Parathyroid adenoma (tissue), 2 donors: ENCODE results near the gene VWA8.
"Not testable (repeated sequence)": the region's sequence is repeated elsewhere in the genome, so short reads cannot be mapped to it uniquely, and the experiment has no call there.

Experiments used
- H2AFZ ChIP-seq: fragments of 300-600 bp; sonication (generic); one replicate; pipeline ENCODE4 v1.7.0; 2017; ENCODE audit warnings: antibody characterized with exemption, mild to moderate bottlenecking
- H3K27ac ChIP-seq: fragments of 300-600 bp; sonication (generic); one replicate; pipeline ENCODE4 v1.7.0; 2017
- H3K27me3 ChIP-seq: fragments of 300-600 bp; sonication (generic); one replicate; pipeline ENCODE4 v1.7.0; 2017; ENCODE audit warnings: low read length; ENCODE audit not compliant: control insufficient read depth, insufficient read depth
- H3K36me3 ChIP-seq: fragments of 300-600 bp; sonication (generic); one replicate; pipeline ENCODE4 v1.7.0; 2017; ENCODE audit warnings: low read length; ENCODE audit not compliant: control insufficient read depth, insufficient read depth
- H3K4me1 ChIP-seq: fragments of 300-600 bp; sonication (generic); one replicate; pipeline ENCODE4 v1.7.0; 2017; ENCODE audit warnings: control low read depth
- H3K4me2 ChIP-seq: fragments of 300-600 bp; sonication (generic); one replicate; pipeline ENCODE4 v1.7.0; 2017; ENCODE audit warnings: low read length
- H3K4me3 ChIP-seq: fragments of 300-600 bp; sonication (generic); one replicate; pipeline ENCODE4 v1.7.0; 2017; ENCODE audit warnings: low read depth, low read length
- H3K79me2 ChIP-seq: fragments of 300-600 bp; sonication (generic); one replicate; pipeline ENCODE4 v1.7.0; 2017; ENCODE audit warnings: control low read depth
- H3K9ac ChIP-seq: fragments of 300-600 bp; sonication (generic); one replicate; pipeline ENCODE4 v1.7.0; 2017; ENCODE audit warnings: mild to moderate bottlenecking
- H3K9me3 ChIP-seq: fragments of 300-600 bp; sonication (generic); one replicate; pipeline ENCODE4 v1.7.0; 2017; ENCODE audit warnings: low read length; ENCODE audit not compliant: control insufficient read depth
- CTCF ChIP-seq: fragments of 300-600 bp; sonication (generic); IDR thresholded peaks from one replicate; pipeline ENCODE4 v1.7.0; 2017; ENCODE audit warnings: antibody characterized with exemption, mild to moderate bottlenecking
- donor health status: primary hyperparathyroidism.

VWA8 gene

GRCh38 chr13:41891119-41891518 is 69.8 kb downstream of the VWA8 start:
- Histone ChIP-seq H3K4me2 (no peak overlapping the region), H3K9me3 (no peaks in the 10 kb centered on the region), H3K27me3 (no peaks in the 10 kb centered on the region), H3K79me2 (no peaks in the 10 kb centered on the region), H3K27ac (no peak overlapping the region), H3K36me3 (no peaks in the 10 kb centered on the region), H2AFZ (no peak overlapping the region), H3K9ac (no peak overlapping the region), H3K4me1 (no peaks in the 10 kb centered on the region), H3K4me3 (no peak overlapping the region)
- no peak for TF ChIP-seq CTCF

GRCh38 chr13:41883147-41883546 is 77.8 kb downstream of the VWA8 start:
- Histone ChIP-seq H3K9me3 (no peaks in the 10 kb centered on the region), H3K27ac (no peak overlapping the region), H3K9ac (no peak overlapping the region), H3K4me3 (no peak overlapping the region), H3K4me1 (no peaks in the 10 kb centered on the region), H2AFZ (no peak overlapping the region), H3K79me2 (no peaks in the 10 kb centered on the region), H3K4me2 (no peak overlapping the region), H3K27me3 (no peaks in the 10 kb centered on the region), H3K36me3 (no peaks in the 10 kb centered on the region)
- no peak for TF ChIP-seq CTCF

GRCh38 chr13:41881890-41882289 is 79.0 kb downstream of the VWA8 start:
- H3K27me3 ChIP-seq, H3K36me3 ChIP-seq, H3K4me3 ChIP-seq, H3K27ac ChIP-seq, H3K4me2 ChIP-seq, H3K9me3 ChIP-seq, H3K4me1 ChIP-seq, H3K79me2 ChIP-seq, H3K9ac ChIP-seq, H2AFZ ChIP-seq: not testable (repeated sequence)

- Histone ChIP-seq H3K4me1 (no peaks in the 10 kb centered on the region), H3K9me3 (no peaks in the 10 kb centered on the region), H3K27me3 (no peaks in the 10 kb centered on the region), H3K36me3 (no peaks in the 10 kb centered on the region), H3K4me2 (no peak overlapping the region), H3K4me3 (no peak overlapping the region), H3K9ac (no peak overlapping the region), H2AFZ (no peak overlapping the region), H3K79me2 (no peaks in the 10 kb centered on the region), H3K27ac (no peak overlapping the region)
- no peak for TF ChIP-seq CTCF
Observed at GRCh38 chr13:41880966-41881365, 79.9 kb downstream of the VWA8 start.

GRCh38 chr13:41864658-41865057 is 96.3 kb downstream of the VWA8 start:
- H3K4me1 ChIP-seq = no peaks in the 10 kb centered on the region
- H3K4me2 ChIP-seq = no peak overlapping the region
- H3K4me3 ChIP-seq = no peak overlapping the region
- no peaks in the 10 kb centered on the region for H3K9me3 ChIP-seq
- no peak overlapping the region for H3K27ac ChIP-seq
- no peaks in the 10 kb centered on the region for H3K36me3 ChIP-seq
- no peak overlapping the region for H3K9ac ChIP-seq
- TF ChIP-seq CTCF = no peak
- H3K79me2 ChIP-seq = no peaks in the 10 kb centered on the region
- H3K27me3 ChIP-seq = no peaks in the 10 kb centered on the region
- no peak overlapping the region for H2AFZ ChIP-seq

GRCh38 chr13:41862659-41863058 is 98.2 kb downstream of the VWA8 start:
- H2AFZ ChIP-seq, H3K79me2 ChIP-seq, H3K4me1 ChIP-seq, H3K27me3 ChIP-seq, H3K9me3 ChIP-seq, H3K4me3 ChIP-seq, H3K4me2 ChIP-seq, H3K36me3 ChIP-seq, H3K9ac ChIP-seq, H3K27ac ChIP-seq: not testable (repeated sequence)
